OCI-LY1 (cell line): Measurements from ENCODE around the gene MAP4K1.
"Not testable (repeated sequence)": the region's sequence is repeated elsewhere in the genome, so short reads cannot be mapped to it uniquely, and the experiment has no call there.

Experiments used
- H2AFZ ChIP-seq: fragments of 200-600 bp; sonication (generic), shearing (Covaris generic); 2 replicates; pipeline ENCODE4 v1.6.0; 2014; ENCODE audit warnings: antibody characterized with exemption, mild to moderate bottlenecking, low read length
- H3F3A ChIP-seq: fragments of 200-600 bp; sonication (generic), shearing (Covaris generic); 2 replicates; pipeline ENCODE4 v1.6.0; 2014; ENCODE audit warnings: mild to moderate bottlenecking, antibody characterized with exemption, low read length, moderate library complexity; ENCODE audit not compliant: insufficient read depth
- H3K27ac ChIP-seq: fragments of 200-600 bp; sonication (generic); 2 replicates; pipeline ENCODE4 v1.5.1; 2014; ENCODE audit warnings: low read length, mixed run types, mild to moderate bottlenecking, low read depth; ENCODE audit not compliant: poor library complexity, severe bottlenecking
- H3K27me3 ChIP-seq: fragments of 200-600 bp; sonication (generic); 2 replicates; pipeline ENCODE4 v1.6.0; 2014; ENCODE audit warnings: antibody characterized with exemption, mild to moderate bottlenecking, low read length, moderate library complexity; ENCODE audit not compliant: insufficient read depth
- H3K36me3 ChIP-seq: fragments of 200-600 bp; sonication (generic); 2 replicates; pipeline ENCODE4 v1.6.1; 2014; ENCODE audit warnings: mild to moderate bottlenecking, antibody characterized with exemption, low read length, moderate library complexity, mixed read lengths; ENCODE audit not compliant: insufficient read depth
- H3K4me1 ChIP-seq: fragments of 200-600 bp; sonication (generic); 2 replicates; pipeline ENCODE4 v1.5.1; 2014; ENCODE audit warnings: mild to moderate bottlenecking, low read length, moderate library complexity; ENCODE audit not compliant: insufficient read depth, severe bottlenecking
- H3K4me2 ChIP-seq: fragments of 200-600 bp; sonication (generic), shearing (Covaris generic); 2 replicates; pipeline ENCODE4 v1.6.1; 2014; ENCODE audit warnings: low read length
- H3K4me3 ChIP-seq: fragments of 200-600 bp; sonication (generic); 2 replicates; pipeline ENCODE4 v1.5.1; 2014; ENCODE audit warnings: low read length, low read depth, mild to moderate bottlenecking, mixed read lengths; ENCODE audit not compliant: poor library complexity, severe bottlenecking
- H3K79me2 ChIP-seq: fragments of 200-600 bp; shearing (Covaris generic); 2 replicates; pipeline ENCODE4 v1.6.1; 2016; ENCODE audit warnings: mixed run types, low read length, mixed read lengths; ENCODE audit not compliant: insufficient read depth
- H3K9ac ChIP-seq: fragments of 200-600 bp; sonication (generic), shearing (Covaris generic); 2 replicates; pipeline ENCODE4 v1.6.1; 2014; ENCODE audit warnings: mild to moderate bottlenecking, low read length, mixed read lengths
- H3K9me2 ChIP-seq: fragments of 200-600 bp; sonication (generic), shearing (Covaris generic); 2 replicates; pipeline ENCODE4 v1.6.1; 2014; ENCODE audit warnings: low read depth, mild to moderate bottlenecking, low read length, mixed read lengths
- H3K9me3 ChIP-seq: fragments of 200-600 bp; shearing (Covaris generic); 2 replicates; pipeline ENCODE4 v1.6.1; 2014; ENCODE audit warnings: low read length, mixed read lengths
- H4K20me1 ChIP-seq: fragments of 200-600 bp; sonication (generic), shearing (Covaris generic); 2 replicates; pipeline ENCODE4 v1.6.0; 2016; ENCODE audit warnings: mild to moderate bottlenecking, low read length; ENCODE audit not compliant: insufficient read depth
- CTCF ChIP-seq: fragments of 200-600 bp; sonication (generic), shearing (Covaris generic); IDR thresholded peaks from 2 replicates; pipeline ENCODE4 v1.5.1; 2017; ENCODE audit warnings: mild to moderate bottlenecking, antibody characterized with exemption, low read length, moderate library complexity, mixed read lengths
- EZH2 ChIP-seq: fragments of 200-600 bp; sonication (generic), shearing (Covaris generic); IDR thresholded peaks from 2 replicates; pipeline ENCODE4 v1.8.0; 2017; ENCODE audit warnings: borderline replicate concordance, mixed run types, mild to moderate bottlenecking, antibody characterized with exemption, low read length, moderate library complexity, mixed read lengths

The MAP4K1 gene

GRCh38 chr19:38606131-38606530 is 11.6 kb downstream of the MAP4K1 start:
- Histone ChIP-seq H3K27ac (no peak overlapping the region), H3K36me3 (peaks cover 82% of the 10 kb centered on the region), H3K9me2 (no peaks in the 10 kb centered on the region), H3K4me2 (no peak overlapping the region), H3K4me3 (no peak overlapping the region), H3K27me3 (no peaks in the 10 kb centered on the region), H3K9me3 (no peaks in the 10 kb centered on the region), H3K9ac (no peak overlapping the region), H2AFZ (no peak overlapping the region), H3K4me1 (no peaks in the 10 kb centered on the region), H3K79me2 (no peaks in the 10 kb centered on the region), H3F3A (no peaks in the 10 kb centered on the region), H4K20me1 (no peaks in the 10 kb centered on the region)
- TF ChIP-seq CTCF (no peak), EZH2 (no peak)

DNA sequence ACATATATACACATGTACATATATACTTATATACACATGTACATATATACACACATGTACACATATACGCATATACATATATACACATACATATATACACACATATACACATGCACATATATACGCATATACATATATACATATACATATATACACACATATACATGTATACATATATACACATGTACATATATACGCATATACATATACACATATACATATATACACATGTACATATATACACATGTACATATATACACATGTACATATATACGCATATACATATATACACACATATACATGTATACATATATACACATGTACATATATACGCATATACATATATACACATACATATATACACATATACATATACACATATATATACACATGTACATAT is 14.9 kb downstream of the MAP4K1 start:
- H3K9me3 ChIP-seq, H3K27ac ChIP-seq, H3F3A ChIP-seq, H3K9me2 ChIP-seq, H3K4me2 ChIP-seq, H2AFZ ChIP-seq, H3K4me3 ChIP-seq, H3K9ac ChIP-seq, H4K20me1 ChIP-seq, H3K27me3 ChIP-seq, H3K79me2 ChIP-seq, H3K4me1 ChIP-seq: not testable (repeated sequence)
- H3K36me3 ChIP-seq, result peaks cover 67% of the 10 kb centered on the region

GRCh38 chr19:38599722-38600121 is 18.0 kb downstream of the MAP4K1 start:
- Histone ChIP-seq H3K79me2 (no peaks in the 10 kb centered on the region), H3K27ac (no peak overlapping the region), H3K4me1 (no peaks in the 10 kb centered on the region), H3K9me2 (no peaks in the 10 kb centered on the region), H3K36me3 (peaks cover 61% of the 10 kb centered on the region), H3K4me2 (no peak overlapping the region), H3K9me3 (no peaks in the 10 kb centered on the region), H3K9ac (no peak overlapping the region), H3K4me3 (no peak overlapping the region), H2AFZ (no peak overlapping the region), H4K20me1 (no peaks in the 10 kb centered on the region), H3K27me3 (no peaks in the 10 kb centered on the region), H3F3A (no peaks in the 10 kb centered on the region)
- TF ChIP-seq EZH2, result no peak
- TF ChIP-seq CTCF, result no peak

GRCh38 chr19:38597075-38597474 is 20.7 kb downstream of the MAP4K1 start:
- TF ChIP-seq CTCF, result no peak
- no peak for TF ChIP-seq EZH2
- Histone ChIP-seq H3F3A (no peaks in the 10 kb centered on the region), H4K20me1 (no peaks in the 10 kb centered on the region), H3K36me3 (peaks cover 67% of the 10 kb centered on the region), H3K4me3 (no peak overlapping the region), H3K4me1 (no peaks in the 10 kb centered on the region), H3K9me3 (no peaks in the 10 kb centered on the region), H3K27ac (no peak overlapping the region), H3K4me2 (no peak overlapping the region), H3K9me2 (no peaks in the 10 kb centered on the region), H3K27me3 (no peaks in the 10 kb centered on the region), H2AFZ (no peak overlapping the region), H3K79me2 (no peaks in the 10 kb centered on the region), H3K9ac (no peak overlapping the region)
